H1 (cell line): ENCODE results near the gene TSPAN5. TPM values are rescaled to one million over a fixed set of nuclear protein-coding genes. Genes with fewer than 3 reads are reported as not detected.

ENCODE experiments used
- CTCF ChIA-PET: fragments of 300-600 bp; sonication (Branson Sonifier 250); formaldehyde crosslinking; loops from one replicate; lab custom pipeline; 2021; ENCODE audit not compliant: partially characterized antibody; lab: Charles Lee
- POLR2A ChIA-PET: fragments of 300-600 bp; sonication (Branson Sonifier 250); formaldehyde crosslinking; loops from one replicate; lab custom pipeline; 2021; ENCODE audit warnings: inconsistent platforms; ENCODE audit not compliant: partially characterized antibody; lab: Charles Lee
- DNase-seq, 2 experiments: peaks; one replicate each; pipeline versions ENCODE4 v3.0.0 to v3.0.0-alpha.2; 2010 to 2022; ENCODE audit warnings: low spot score in 2 of 2, low read depth in 1 of 2, mixed read lengths in 1 of 2
- FAIRE-seq: peaks from 2 replicates; lab custom pipeline; 2011; peaks lifted over from hg19 to GRCh38; lab: Jason Lieb, UNC
- H2AFZ ChIP-seq: 2 replicates; pipeline ENCODE4 v1.8.1; 2012; ENCODE audit warnings: low read length, inconsistent platforms
- H2AK5ac ChIP-seq: 2 replicates; pipeline ENCODE4 v1.6.1; 2013; ENCODE audit warnings: low read depth, low read length
- H2BK120ac ChIP-seq: replicated peaks from 2 replicates; pipeline ENCODE3; 2013; ENCODE audit warnings: low read depth, low read length, inconsistent platforms
- H2BK12ac ChIP-seq: 2 replicates; pipeline ENCODE4 v1.6.1; 2013; ENCODE audit warnings: low read depth, low read length
- H2BK15ac ChIP-seq: 2 replicates; pipeline ENCODE4 v1.6.1; 2013; ENCODE audit warnings: low read length
- H2BK20ac ChIP-seq: 2 replicates; pipeline ENCODE4 v1.6.1; 2013; ENCODE audit warnings: low read length
- H2BK5ac ChIP-seq: 2 replicates; pipeline ENCODE4 v1.6.1; 2013; ENCODE audit warnings: low read depth, low read length
- H3K14ac ChIP-seq: 2 replicates; pipeline ENCODE4 v1.6.1; 2013; ENCODE audit warnings: inconsistent platforms; ENCODE audit not compliant: insufficient read length
- H3K18ac ChIP-seq: 2 replicates; pipeline ENCODE4 v1.6.1; 2013; ENCODE audit warnings: low read length; ENCODE audit errors: extremely low read depth
- H3K23ac ChIP-seq: 2 replicates; pipeline ENCODE4 v1.6.1; 2013; ENCODE audit warnings: inconsistent platforms; ENCODE audit not compliant: insufficient read length
- H3K23me2 ChIP-seq: 2 replicates; pipeline ENCODE4 v1.6.1; 2013; ENCODE audit warnings: low read depth, low read length
- H3K27ac ChIP-seq: 2 replicates; pipeline ENCODE4 v1.6.1; 2011; ENCODE audit warnings: low read depth, low read length, inconsistent platforms
- H3K27me3 ChIP-seq, 4 experiments: replicated peaks in 1 of 4; 1 replicate in 1 of 4; 2 replicates in 3 of 4; pipeline versions ENCODE4 v1.6.1 to v1.8.1; 2011 to 2013; ENCODE audit warnings: low read length in 3 of 4, mild to moderate bottlenecking in 3 of 4, inconsistent platforms in 2 of 4, mixed read lengths in 2 of 4, moderate library complexity in 1 of 4; ENCODE audit not compliant: control insufficient read depth in 3 of 4, insufficient read depth in 3 of 4; ENCODE audit errors: extremely low read depth in 1 of 4
- H3K36me3 ChIP-seq, 4 experiments: 2 replicates each; pipeline versions ENCODE4 v1.6.1 to v1.8.1; 2011 to 2013; ENCODE audit warnings: mild to moderate bottlenecking in 4 of 4, low read length in 3 of 4, moderate library complexity in 2 of 4, control low read depth in 1 of 4, inconsistent platforms in 1 of 4; ENCODE audit not compliant: insufficient read depth in 4 of 4, control insufficient read depth in 2 of 4
- H3K4ac ChIP-seq: replicated peaks from 2 replicates; pipeline ENCODE3; 2013; ENCODE audit warnings: low read length, low read depth, mixed read lengths, inconsistent platforms; ENCODE audit not compliant: insufficient read length
- H3K4me1 ChIP-seq, 4 experiments: replicated peaks in 1 of 4; 1 replicate in 1 of 4; 2 replicates in 3 of 4; pipeline versions ENCODE4 v1.6.1 to v1.8.1; 2011 to 2013; ENCODE audit warnings: low read length in 3 of 4, inconsistent platforms in 2 of 4, mixed read lengths in 1 of 4; ENCODE audit not compliant: insufficient read depth in 4 of 4, control insufficient read depth in 3 of 4
- H3K4me2 ChIP-seq, 2 experiments: 2 replicates each; pipeline versions ENCODE4 v1.6.1 to v1.8.1; 2011 to 2013; ENCODE audit warnings: low read depth in 2 of 2, low read length in 2 of 2, control low read depth in 1 of 2, inconsistent platforms in 1 of 2, mild to moderate bottlenecking in 1 of 2; ENCODE audit not compliant: insufficient read depth in 1 of 2
- H3K4me3 ChIP-seq, 4 experiments: fragments of 200-600, 300-600 bp in 1 of 4; sonication (generic), shearing (Covaris generic), sonication (Bioruptor Twin) in 1 of 4; 2 replicates each; pipeline versions ENCODE4 v1.5.1 to v1.8.1; 2011 to 2016; ENCODE audit warnings: low read length in 4 of 4, low read depth in 3 of 4, control low read depth in 2 of 4, inconsistent platforms in 2 of 4, mild to moderate bottlenecking in 2 of 4, mixed read lengths in 1 of 4, moderate library complexity in 1 of 4; ENCODE audit not compliant: insufficient read depth in 2 of 4; ENCODE audit errors: extremely low read depth in 1 of 4
- H3K56ac ChIP-seq: replicated peaks from 2 replicates; pipeline ENCODE3; 2013; ENCODE audit warnings: low read depth, mild to moderate bottlenecking, mixed read lengths, low read length, inconsistent platforms; ENCODE audit not compliant: insufficient read length
- H3K79me1 ChIP-seq: 2 replicates; pipeline ENCODE4 v1.6.1; 2013; ENCODE audit warnings: low read depth, low read length, control low read depth
- H3K79me2 ChIP-seq, 2 experiments: 2 replicates each; pipeline versions ENCODE4 v1.6.1 to v1.8.1; 2012 to 2013; ENCODE audit warnings: low read length in 2 of 2, mild to moderate bottlenecking in 2 of 2, inconsistent platforms in 1 of 2; ENCODE audit not compliant: insufficient read depth in 2 of 2, control insufficient read depth in 1 of 2
- H3K9ac ChIP-seq, 4 experiments: replicated peaks in 1 of 4; 1 replicate in 1 of 4; 2 replicates in 3 of 4; pipeline versions ENCODE4 v1.6.1 to v1.8.1; 2011 to 2013; ENCODE audit warnings: low read depth in 3 of 4, low read length in 3 of 4, control low read depth in 2 of 4, mild to moderate bottlenecking in 2 of 4, moderate library complexity in 2 of 4, inconsistent platforms in 1 of 4; ENCODE audit errors: extremely low read depth in 1 of 4
- H3K9me3 ChIP-seq, 2 experiments: 2 replicates each; pipeline versions ENCODE4 v1.6.1 to v1.8.1; 2012 to 2013; ENCODE audit warnings: mild to moderate bottlenecking in 2 of 2, moderate library complexity in 2 of 2, control low read depth in 1 of 2, inconsistent platforms in 1 of 2, low read depth in 1 of 2, low read length in 1 of 2, mixed read lengths in 1 of 2; ENCODE audit not compliant: insufficient read depth in 2 of 2
- H4K20me1 ChIP-seq, 2 experiments: replicated peaks in 1 of 2; 2 replicates each; pipeline versions ENCODE3 to v1.8.1; 2011 to 2013; ENCODE audit warnings: inconsistent platforms in 2 of 2, low read length in 2 of 2, mild to moderate bottlenecking in 1 of 2; ENCODE audit not compliant: insufficient read depth in 2 of 2, control insufficient read depth in 1 of 2
- H4K5ac ChIP-seq: 2 replicates; pipeline ENCODE4 v1.6.1; 2013; ENCODE audit warnings: low read length, low read depth, mixed read lengths, inconsistent platforms; ENCODE audit not compliant: insufficient read length
- H4K8ac ChIP-seq: 2 replicates; pipeline ENCODE4 v1.8.0; 2013; ENCODE audit warnings: mild to moderate bottlenecking, moderate library complexity, low read length, inconsistent platforms; ENCODE audit not compliant: insufficient read depth; ENCODE audit errors: extremely low read depth
- H4K91ac ChIP-seq: replicated peaks from 2 replicates; pipeline ENCODE3; 2013; ENCODE audit warnings: low read length, mixed read lengths, inconsistent platforms; ENCODE audit not compliant: insufficient read length
- SP1 ChIP-seq: IDR thresholded peaks from 2 replicates; pipeline ENCODE4 v1.6.1; 2011; ENCODE audit warnings: low read depth, low read length
- WGBS, 2 experiments: shearing (Covaris generic) in 1 of 2; methylation state at CpG; one replicate each; pipeline versions ENCODE4 v1.1.6 to v1.1.7; 2013 to 2015; ENCODE audit warnings: low lambda C conversion rate in 2 of 2, mixed read lengths in 2 of 2, inconsistent platforms in 1 of 2, low coverage in 1 of 2, missing lambda C conversion rate in 1 of 2; ENCODE audit not compliant: insufficient replicate concordance in 2 of 2, insufficient coverage in 1 of 2, insufficient read length in 1 of 2; ENCODE audit errors: extremely low coverage in 1 of 2, missing lambda C conversion rate in 1 of 2; 5-methylcytosine and 5-hydroxymethylcytosine counted together
- polyA plus RNA-seq, 7 experiments: library from polyadenylated mRNA; depleted of rRNA in 3 of 7; stranded (reverse) in 5 of 7; unstranded in 2 of 7; fragments of >200 nt in 5 of 7; fragments of 200-250 nt in 2 of 7; gene quantifications; 1 replicate in 5 of 7; 2 replicates in 1 of 7; 4 replicates in 1 of 7; pipeline versions ENCODE4 v1.2.1 to v1.2.3, GENCODE V29; 2011 to 2013; ENCODE audit warnings: missing spikeins in 2 of 7, mixed read lengths in 2 of 7
- total RNA-seq: library from RNA; stranded (reverse); fragmentation: NEBNext Ultra II Directional; extraction: Animal tissue kit (Norgen Biotek cat#: 25700); gene quantifications from 2 replicates; pipeline ENCODE4 v1.2.1, GENCODE V29; 2021
- TF ChIP-seq, protein P1 (sequence below): IDR thresholded peaks from 2 replicates; pipeline ENCODE4 v1.6.1; 2011; ENCODE audit warnings: low read depth, mild to moderate bottlenecking, low read length; ENCODE audit not compliant: insufficient read depth

Gene TSPAN5
- total and polyA plus RNA-seq, 2 of the 8 experiments (the other 6 are each of a cell fraction or from before 2014, with no cell fraction given): 17.6 to 21.2 TPM

DNA sequence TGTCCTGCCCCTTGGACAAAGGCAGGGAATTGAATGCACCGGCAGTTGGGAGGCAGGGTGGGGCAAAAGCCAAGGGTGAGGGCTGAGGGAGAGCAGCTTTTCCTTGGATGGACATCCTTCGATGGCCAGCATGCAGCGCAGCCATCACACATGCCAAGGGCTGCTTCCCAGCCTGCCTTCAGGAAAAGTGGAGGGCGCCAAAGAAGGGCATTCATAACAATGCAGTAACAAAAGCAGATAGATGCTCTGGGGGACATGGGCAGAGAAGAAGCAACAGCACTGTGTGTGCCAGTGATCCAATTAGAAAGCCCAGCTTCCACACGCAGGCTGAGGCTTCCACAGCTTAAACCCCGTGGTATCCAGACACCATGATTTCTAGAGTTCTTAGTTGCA, 71.5 kb downstream of the TSPAN5 start:
- no peak overlapping the region for H2BK12ac ChIP-seq
- H4K20me1 ChIP-seq: peaks cover 0 to 2% of the 10 kb centered on the region in 2 experiments
- H3K4me2 ChIP-seq: no peak overlapping the region
- no peak overlapping the region for H3K9ac ChIP-seq
- no peak for TF ChIP-seq SP1
- TF ChIP-seq, protein P1, sequence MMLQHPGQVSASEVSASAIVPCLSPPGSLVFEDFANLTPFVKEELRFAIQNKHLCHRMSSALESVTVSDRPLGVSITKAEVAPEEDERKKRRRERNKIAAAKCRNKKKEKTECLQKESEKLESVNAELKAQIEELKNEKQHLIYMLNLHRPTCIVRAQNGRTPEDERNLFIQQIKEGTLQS: no peak
- TF ChIP-seq, all 59 proteins: peak for 0
- no peak overlapping the region for H2BK20ac ChIP-seq
- no peak overlapping the region for H3K27ac ChIP-seq
- no peaks in the 10 kb centered on the region for H3K23me2 ChIP-seq
- H3K56ac ChIP-seq: no peak overlapping the region
- no peaks in the 10 kb centered on the region; the same call in none of the 2 replicates for H3K79me1 ChIP-seq
- H3K36me3 ChIP-seq: no peaks in the 10 kb centered on the region
- WGBS, 2 experiments: 95% methylated on average over 6 of the region's 6 CpGs; no CpG with 5 or more reads in 1 of the 2 experiments
- 0 out of 2 replicates have a peak overlapping the region, but pooled peaks have one; percentile 40 for H3K18ac ChIP-seq
- H4K8ac ChIP-seq: no peak overlapping the region
- no peaks in the 10 kb centered on the region for H3K9me3 ChIP-seq
- DNase-seq (no peak), FAIRE-seq (no peak)
- no peak overlapping the region for H3K14ac ChIP-seq
- no peak overlapping the region for H4K91ac ChIP-seq
- no peak overlapping the region for H4K5ac ChIP-seq
- CTCF ChIA-PET: interaction anchor here (0.7 to 2.4 kb wide), 6 partner anchors 16 to 40 kb away, joined by 3 to 6 read pairs (median 3); no protein-coding TSS in a partner anchor
- H2BK15ac ChIP-seq: no peak overlapping the region; the same call in 1 of the 2 replicates
- POLR2A ChIA-PET: interaction anchor here (2.3 kb wide), 1 partner anchor 119 kb away, joined by 6 read pairs; no protein-coding TSS in a partner anchor
- no peak overlapping the region for H2AFZ ChIP-seq
- no peak overlapping the region for H3K4me3 ChIP-seq
- peaks cover 0 to 5% (median 4%) of the 10 kb centered on the region in 4 experiments; a peak in 4 of 7 replicates for H3K4me1 ChIP-seq
- H3K27me3 ChIP-seq: no peaks in the 10 kb centered on the region
- no peak overlapping the region for H2BK5ac ChIP-seq
- no peaks in the 10 kb centered on the region for H3K79me2 ChIP-seq
- no peak overlapping the region for H3K4ac ChIP-seq
- no peak overlapping the region for H2BK120ac ChIP-seq
- H2AK5ac ChIP-seq: no peak overlapping the region
- no peak overlapping the region for H3K23ac ChIP-seq
